GM12873 (cell line): ENCODE results near the gene TRMU.

Experiments
- CTCF ChIP-seq: IDR thresholded peaks from 2 replicates; pipeline ENCODE4 v1.5.1; 2012; ENCODE audit warnings: low read depth, mild to moderate bottlenecking, moderate library complexity, low read length, control low read depth; ENCODE audit not compliant: insufficient read depth; ENCODE audit errors: missing control alignments

TRMU gene

GRCh38 chr22:46320166-46320710 lies 15.3 kb upstream of the TRMU start:
- no peak for TF ChIP-seq CTCF

GRCh38 chr22:46320716-46321386 lies 14.7 kb upstream of the TRMU start:
- TF ChIP-seq CTCF = no peak

GRCh38 chr22:46322711-46323110 lies 12.8 kb upstream of the TRMU start:
- TF ChIP-seq CTCF = no peak

- TF ChIP-seq CTCF = no peak
Measured at GRCh38 chr22:46323162-46323561, 12.4 kb upstream of the TRMU start.

GRCh38 chr22:46326066-46326680 lies 9.3 kb upstream of the TRMU start:
- no peak for TF ChIP-seq CTCF

GRCh38 chr22:46327691-46328465 lies 7.6 kb upstream of the TRMU start:
- TF ChIP-seq CTCF = no peak

GRCh38 chr22:46328797-46329196 lies 6.7 kb upstream of the TRMU start:
- TF ChIP-seq CTCF = no peak
